Activated naive CD8-positive, alpha-beta T cell treated with anti-CD3 and anti-CD28 coated beads for 36 hours (primary cell): ENCODE measurements around the gene TGM5. TPM values are rescaled to one million over a fixed set of nuclear protein-coding genes. Genes with fewer than 3 reads are reported as not detected.
A peak's percentile ranks its signal among the peaks of the same experiment; 100 is the strongest.
"Not testable (repeated sequence)": the region's sequence is repeated elsewhere in the genome, so short reads cannot be mapped to it uniquely, and the experiment has no call there.

Experiments used
- DNase-seq: peaks from one replicate; pipeline ENCODE4 v3.0.0; 2021
- H3K27ac Mint-ChIP-seq: one replicate; pipeline ENCODE4 v1.8.0; 2022; ENCODE audit warnings: mild to moderate bottlenecking, moderate library complexity, mixed read lengths
- H3K27me3 Mint-ChIP-seq: one replicate; pipeline ENCODE4 v1.8.0; 2022; ENCODE audit warnings: mild to moderate bottlenecking, mixed read lengths
- H3K36me3 Mint-ChIP-seq: one replicate; pipeline ENCODE4 v1.8.0; 2021; ENCODE audit warnings: mild to moderate bottlenecking, mixed read lengths
- H3K4me1 Mint-ChIP-seq: one replicate; pipeline ENCODE4 v1.8.0; 2021; ENCODE audit warnings: mixed read lengths
- H3K4me3 Mint-ChIP-seq: one replicate; pipeline ENCODE4 v1.8.0; 2022; ENCODE audit warnings: mild to moderate bottlenecking, moderate library complexity, mixed read lengths
- H3K9me3 Mint-ChIP-seq: one replicate; pipeline ENCODE4 v1.8.0; 2022; ENCODE audit warnings: mixed read lengths
- total RNA-seq, 2 experiments: library from RNA; stranded (reverse); gene quantifications; one replicate each; pipeline ENCODE4 v1.2.3, GENCODE V29; 2021

TGM5 gene
- total RNA-seq, 2 experiments from 2014 or later, result 0.16 to 0.38 TPM

- Mint-ChIP-seq H3K9me3 (no peaks in the 10 kb centered on the region), H3K27me3 (peaks cover 3% of the 10 kb centered on the region), H3K4me1 (peaks cover 16% of the 10 kb centered on the region), H3K36me3 (no peaks in the 10 kb centered on the region), H3K27ac (no peak overlapping the region), H3K4me3 (no peak overlapping the region)
- no peak for DNase-seq
Observed at GRCh38 chr15:43242616-43243015, 24.1 kb downstream of the TGM5 start.

- H3K36me3 Mint-ChIP-seq, result no peaks in the 10 kb centered on the region
- H3K4me3 Mint-ChIP-seq, result no peak overlapping the region
- H3K27ac Mint-ChIP-seq, result no peak overlapping the region
- peaks cover 16% of the 10 kb centered on the region for H3K4me1 Mint-ChIP-seq
- no peaks in the 10 kb centered on the region for H3K9me3 Mint-ChIP-seq
- no peak for DNase-seq
- H3K27me3 Mint-ChIP-seq, result peaks cover 3% of the 10 kb centered on the region
Observed at GRCh38 chr15:43241100-43241499, 25.6 kb downstream of the TGM5 start.

- H3K4me1 Mint-ChIP-seq, result peaks cover 16% of the 10 kb centered on the region
- peaks cover 3% of the 10 kb centered on the region for H3K27me3 Mint-ChIP-seq
- peak overlapping the region; percentile 25 for H3K27ac Mint-ChIP-seq
- no peaks in the 10 kb centered on the region for H3K9me3 Mint-ChIP-seq
- no peak overlapping the region for H3K4me3 Mint-ChIP-seq
- peak; percentile 11 for DNase-seq
- no peaks in the 10 kb centered on the region for H3K36me3 Mint-ChIP-seq
Observed at GRCh38 chr15:43239732-43240491, 26.8 kb downstream of the TGM5 start.

DNA sequence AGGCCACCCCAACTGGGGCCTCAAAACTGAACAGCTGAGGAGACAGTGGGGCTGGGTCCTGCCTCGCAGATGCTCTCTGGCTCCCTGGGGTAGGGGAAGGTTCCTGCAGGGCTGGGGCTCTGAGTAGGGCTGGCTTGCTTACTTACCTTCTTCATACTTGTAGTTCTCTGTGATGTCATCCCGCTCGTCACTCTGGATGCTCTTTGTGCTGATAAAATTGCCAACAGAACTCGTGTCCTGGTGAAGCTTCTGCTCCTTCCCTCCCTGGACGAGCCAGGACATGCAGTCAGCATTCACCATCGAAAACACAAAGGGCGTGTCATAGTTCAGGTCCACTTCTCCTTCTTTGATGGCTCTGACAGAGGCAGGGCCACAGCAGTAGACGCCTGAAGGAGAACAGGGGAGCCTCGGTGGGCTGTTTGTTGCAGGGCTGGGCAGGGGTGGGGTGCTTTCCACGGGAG lies 28.0 kb downstream of the TGM5 start:
- Mint-ChIP-seq H3K9me3 (no peaks in the 10 kb centered on the region), H3K4me3 (no peak overlapping the region), H3K36me3 (no peaks in the 10 kb centered on the region), H3K4me1 (peaks cover 16% of the 10 kb centered on the region), H3K27ac (no peak overlapping the region), H3K27me3 (no peaks in the 10 kb centered on the region)
- no peak for DNase-seq

GRCh38 chr15:43237842-43238470 lies 28.8 kb downstream of the TGM5 start:
- Mint-ChIP-seq H3K4me3 (no peak overlapping the region), H3K9me3 (no peaks in the 10 kb centered on the region), H3K36me3 (no peaks in the 10 kb centered on the region), H3K27ac (no peak overlapping the region), H3K27me3 (no peaks in the 10 kb centered on the region), H3K4me1 (peaks cover 16% of the 10 kb centered on the region)
- DNase-seq, result no peak

- Mint-ChIP-seq H3K4me3 (no peak overlapping the region), H3K27me3 (no peaks in the 10 kb centered on the region), H3K9me3 (no peaks in the 10 kb centered on the region), H3K27ac (no peak overlapping the region), H3K4me1 (peaks cover 16% of the 10 kb centered on the region), H3K36me3 (no peaks in the 10 kb centered on the region)
- DNase-seq, result no peak
Observed at GRCh38 chr15:43235536-43235935, 31.2 kb downstream of the TGM5 start.

GRCh38 chr15:43232289-43232874 lies 34.3 kb downstream of the TGM5 start:
- no peaks in the 10 kb centered on the region for H3K27me3 Mint-ChIP-seq
- no peaks in the 10 kb centered on the region for H3K36me3 Mint-ChIP-seq
- no peaks in the 10 kb centered on the region for H3K9me3 Mint-ChIP-seq
- DNase-seq, result no peak
- H3K27ac Mint-ChIP-seq, result no peak overlapping the region
- H3K4me3 Mint-ChIP-seq, result no peak overlapping the region
- no peaks in the 10 kb centered on the region for H3K4me1 Mint-ChIP-seq

- Mint-ChIP-seq H3K27ac (no peak overlapping the region), H3K9me3 (no peaks in the 10 kb centered on the region), H3K4me1 (peaks cover 4% of the 10 kb centered on the region)
Observed at GRCh38 chr15:43230640-43231115, 36.0 kb downstream of the TGM5 start.

GRCh38 chr15:43229977-43230376 lies 36.8 kb downstream of the TGM5 start:
- Mint-ChIP-seq H3K27ac (no peak overlapping the region), H3K4me1 (peaks cover 6% of the 10 kb centered on the region), H3K27me3 (peaks cover 6% of the 10 kb centered on the region), H3K4me3 (no peak overlapping the region), H3K9me3 (no peaks in the 10 kb centered on the region), H3K36me3 (no peaks in the 10 kb centered on the region)
- no peak for DNase-seq

More at GRCh38 chr15:43230640-43231115, 36.0 kb downstream of the TGM5 start:
- DNase-seq, result no peak
- Mint-ChIP-seq H3K36me3 (no peaks in the 10 kb centered on the region), H3K4me3 (no peak overlapping the region), H3K27me3 (peaks cover 4% of the 10 kb centered on the region)

DNA sequence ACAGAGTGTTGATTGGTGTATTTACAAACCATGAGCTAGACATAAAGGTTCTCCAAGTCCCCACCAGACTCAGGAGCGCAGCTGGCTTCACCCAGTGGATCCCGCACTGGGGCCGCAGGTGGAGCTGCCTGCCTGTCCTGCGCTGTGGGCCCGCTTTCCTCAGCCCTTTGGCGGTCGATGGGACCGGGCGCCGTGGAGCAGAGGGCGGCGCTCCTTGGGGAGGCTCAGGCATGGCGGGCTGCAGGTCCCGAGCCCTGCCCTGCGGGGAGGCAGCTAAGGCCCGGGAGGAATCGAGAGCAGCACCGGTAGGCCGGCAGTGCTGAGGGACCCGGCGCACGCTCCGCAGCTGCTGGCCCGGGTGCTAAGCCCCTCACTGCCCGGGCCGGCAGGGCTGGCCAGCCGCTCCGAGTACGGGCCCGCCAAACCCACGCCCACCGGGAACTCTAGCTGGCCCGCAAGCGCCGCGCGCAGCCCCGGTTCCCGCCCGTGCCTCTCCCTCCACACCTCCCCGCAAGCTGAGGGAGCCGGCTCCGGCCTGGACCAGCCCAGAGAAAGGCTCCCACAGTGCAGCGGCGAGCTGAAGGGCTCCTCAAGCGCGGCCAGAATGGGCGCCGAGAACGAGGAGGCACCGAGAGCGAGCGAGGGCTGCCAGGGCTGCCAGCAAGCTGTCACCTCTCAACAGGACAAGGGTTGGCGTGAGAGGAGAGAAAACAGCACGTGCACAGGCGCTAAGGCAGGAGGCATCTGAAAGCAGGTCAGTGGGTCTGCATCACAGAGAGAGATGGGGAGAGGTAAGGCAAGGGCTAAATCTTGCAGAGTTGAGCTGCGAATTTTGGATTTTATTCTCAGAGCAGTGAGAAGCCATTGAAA lies 40.1 kb downstream of the TGM5 start:
- Mint-ChIP-seq H3K4me3 (no peak overlapping the region), H3K9me3 (no peaks in the 10 kb centered on the region), H3K27me3 (peaks cover 16% of the 10 kb centered on the region), H3K36me3 (no peaks in the 10 kb centered on the region), H3K27ac (no peak overlapping the region), H3K4me1 (peaks cover 6% of the 10 kb centered on the region)
- DNase-seq, result no peak

GRCh38 chr15:43225950-43226255 lies 40.8 kb downstream of the TGM5 start:
- DNase-seq, H3K9me3 Mint-ChIP-seq, H3K27ac Mint-ChIP-seq, H3K36me3 Mint-ChIP-seq, H3K4me1 Mint-ChIP-seq: not testable (repeated sequence)
- H3K27me3 Mint-ChIP-seq, result peaks cover 16% of the 10 kb centered on the region
- peak overlapping the region; percentile 42 for H3K4me3 Mint-ChIP-seq

DNA sequence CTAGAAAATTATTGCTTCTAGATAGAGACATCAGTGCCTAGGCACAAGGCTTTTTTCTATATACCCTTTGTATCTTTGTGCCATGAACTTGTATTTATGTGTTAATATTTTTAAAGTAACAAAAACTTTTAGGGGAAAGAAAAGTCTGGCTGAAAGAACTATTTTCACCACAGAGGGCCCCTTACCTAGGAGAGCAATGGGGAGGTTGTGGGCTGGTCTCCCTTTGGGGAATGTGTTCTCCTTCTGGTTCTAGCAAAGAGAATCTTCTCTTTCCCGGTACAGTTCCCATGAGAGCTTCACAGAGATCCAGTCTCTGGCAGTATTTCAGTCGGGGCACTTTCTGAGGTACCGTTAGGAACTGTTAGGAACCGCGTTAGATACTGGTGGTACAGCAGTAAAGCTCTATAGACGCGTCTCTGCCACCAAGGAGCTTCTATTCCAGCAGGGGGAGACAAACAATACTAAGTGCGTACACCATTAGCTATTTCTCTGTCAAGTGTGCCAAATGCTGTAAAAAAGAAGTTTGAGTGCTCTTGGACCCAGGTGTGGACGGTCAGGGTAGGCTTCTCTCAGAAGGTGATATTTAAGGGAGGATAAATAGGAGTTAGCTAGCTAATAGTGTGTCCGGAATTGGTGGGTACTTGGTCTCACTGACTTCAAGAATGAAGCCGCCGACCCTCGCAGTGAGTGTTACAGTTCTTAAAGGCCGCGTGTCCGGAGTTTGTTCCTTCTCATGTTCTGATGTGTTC lies 41.4 kb downstream of the TGM5 start:
- H3K27ac Mint-ChIP-seq, result no peak overlapping the region
- peak overlapping the region; percentile 42 for H3K4me3 Mint-ChIP-seq
- H3K36me3 Mint-ChIP-seq, result no peaks in the 10 kb centered on the region
- peak; percentile 26 for DNase-seq
- no peaks in the 10 kb centered on the region for H3K9me3 Mint-ChIP-seq
- peaks cover 16% of the 10 kb centered on the region for H3K27me3 Mint-ChIP-seq
- H3K4me1 Mint-ChIP-seq, result peaks cover 6% of the 10 kb centered on the region

DNA sequence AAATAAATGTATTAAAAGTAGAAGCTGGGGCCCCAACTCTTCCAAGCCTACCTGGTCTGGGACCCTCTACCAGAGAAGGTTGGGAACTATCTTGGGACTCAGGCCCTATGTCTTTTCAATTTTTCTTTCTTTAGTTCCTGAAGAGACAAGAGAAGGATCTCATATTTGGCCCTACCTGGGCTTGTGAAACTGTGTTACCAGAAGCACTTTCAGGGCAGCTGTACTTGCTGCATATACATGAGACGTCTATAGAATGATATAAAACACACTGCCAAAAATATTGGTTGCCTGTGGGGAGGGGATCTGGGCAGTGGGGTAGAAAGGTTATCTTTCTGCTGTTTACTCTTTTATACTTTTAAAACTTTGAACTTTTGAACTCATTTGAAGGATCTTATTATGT lies 45.3 kb downstream of the TGM5 start:
- H3K36me3 Mint-ChIP-seq, result no peaks in the 10 kb centered on the region
- H3K4me1 Mint-ChIP-seq, result peaks cover 6% of the 10 kb centered on the region
- H3K4me3 Mint-ChIP-seq, result no peak overlapping the region
- no peak for DNase-seq
- peaks cover 20% of the 10 kb centered on the region for H3K27me3 Mint-ChIP-seq
- no peak overlapping the region for H3K27ac Mint-ChIP-seq
- no peaks in the 10 kb centered on the region for H3K9me3 Mint-ChIP-seq

DNA sequence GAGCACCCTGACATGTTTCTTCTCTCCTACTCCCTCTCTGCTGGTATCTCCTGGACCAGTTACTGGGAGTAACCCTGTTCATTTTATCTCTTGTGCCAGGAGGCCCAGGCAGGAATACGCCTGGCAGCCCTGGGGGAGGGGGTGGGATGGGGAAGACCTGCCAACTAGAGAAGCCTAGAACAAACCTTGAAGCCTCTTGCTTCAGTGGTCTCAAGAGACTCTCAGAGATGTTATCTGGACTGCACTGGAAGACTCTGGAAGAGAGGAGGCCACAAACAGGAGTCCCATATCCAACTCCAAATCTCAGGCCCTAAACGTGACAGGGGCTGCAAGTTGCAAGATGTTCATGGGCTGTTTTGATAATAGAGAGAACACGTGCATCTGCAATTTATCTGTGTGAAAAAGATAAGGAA lies 45.7 kb downstream of the TGM5 start, which contains the start of gene EPB42:
Gene EPB42, minus strand, starts transcription at position 28 of the 413 bp plus-strand sequence. CDS start 193 bp downstream, outside the sequence.
- no peak for DNase-seq
- no peaks in the 10 kb centered on the region for H3K9me3 Mint-ChIP-seq
- no peak within 1 kb of the TSS for H3K4me3 Mint-ChIP-seq
- no peaks in the 10 kb centered on the region for H3K36me3 Mint-ChIP-seq
- peaks cover 5% of the 10 kb centered on the region for H3K4me1 Mint-ChIP-seq
- H3K27me3 Mint-ChIP-seq, result peaks cover 19% of the 10 kb centered on the region
- H3K27ac Mint-ChIP-seq, result no peak within 1 kb of the TSS
